ENCODE results near the gene GNAT3. TPM values are rescaled to one million over a fixed set of nuclear protein-coding genes. Genes with fewer than 3 reads are reported as not detected.

The GNAT3 gene
- total RNA-seq, 4 donors from 2014 or later, result 1.5 to 2.1 TPM; not detected in 2

DNA sequence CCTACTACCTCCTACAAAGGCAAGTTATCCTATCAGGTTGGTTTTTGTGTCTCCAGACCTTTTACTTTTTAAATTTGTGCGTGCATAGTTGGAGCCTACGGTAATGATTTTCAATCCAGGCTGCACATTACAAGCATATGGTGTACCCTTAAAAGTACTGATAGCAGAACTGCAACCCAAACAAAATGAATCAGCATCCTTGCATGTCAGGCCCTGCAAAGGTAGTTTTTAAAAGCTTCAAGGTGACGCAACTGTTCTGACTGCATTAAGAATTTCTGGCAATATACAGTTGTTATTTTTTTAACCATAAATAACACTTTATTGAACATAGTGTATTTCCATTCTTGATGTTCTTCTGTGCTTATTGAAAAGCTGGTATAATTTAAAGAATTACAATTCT, 28.9 kb downstream of the GNAT3 start:
- H3K27ac ChIP-seq, result no peak overlapping the region
- DNase-seq, result no peak
- H3K36me3 ChIP-seq, result no peaks in the 10 kb centered on the region
- TF ChIP-seq CTCF (IDR thresholded peaks at IDR 0.05) (no peak), POLR2A (IDR thresholded peaks at IDR 0.05) (no peak)
- no peak overlapping the region for H3K4me3 ChIP-seq
- no peaks in the 10 kb centered on the region for H3K9me3 ChIP-seq
- H3K4me1 ChIP-seq, result no peaks in the 10 kb centered on the region
- H3K27me3 ChIP-seq, result no peaks in the 10 kb centered on the region

DNA sequence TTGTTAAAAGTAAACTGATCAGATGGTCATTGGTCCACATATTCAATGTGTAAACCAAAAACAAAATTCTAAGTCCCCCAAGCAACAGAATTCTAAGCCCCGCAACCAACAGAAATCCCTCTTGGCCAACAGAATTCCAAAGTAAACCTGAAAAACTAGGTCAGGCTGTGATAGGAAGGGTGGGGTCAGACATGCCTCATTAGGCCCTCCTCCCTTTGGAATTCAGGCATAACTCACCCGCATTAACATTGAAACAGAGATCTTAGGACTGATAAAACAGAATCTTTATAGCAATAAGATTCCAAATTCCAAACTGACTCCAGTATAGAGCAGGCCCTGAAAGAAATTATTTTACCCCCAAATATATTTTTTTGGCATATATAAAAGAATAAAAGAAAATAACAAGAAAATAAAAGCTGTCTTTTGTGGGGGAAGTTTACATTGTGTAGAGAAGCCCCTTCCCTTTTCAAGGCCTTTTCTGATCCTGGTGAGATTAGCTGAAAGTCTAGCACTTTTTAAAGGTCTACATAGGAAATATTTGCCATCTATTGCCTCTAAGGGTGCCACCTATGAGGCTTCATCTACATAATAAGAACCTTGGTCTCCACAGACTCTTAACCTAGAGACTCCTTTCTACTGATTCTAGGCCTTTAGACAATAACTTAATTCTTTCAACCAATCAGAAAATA, 30.5 kb downstream of the GNAT3 start:
- Histone ChIP-seq H3K4me1 (no peaks in the 10 kb centered on the region), H3K36me3 (no peaks in the 10 kb centered on the region), H3K4me3 (no peak overlapping the region), H3K9me3 (no peaks in the 10 kb centered on the region), H3K27me3 (no peaks in the 10 kb centered on the region), H3K27ac (no peak overlapping the region)
- DNase-seq, result no peak
- TF ChIP-seq CTCF (IDR thresholded peaks at IDR 0.05) (no peak), POLR2A (IDR thresholded peaks at IDR 0.05) (no peak)

DNA sequence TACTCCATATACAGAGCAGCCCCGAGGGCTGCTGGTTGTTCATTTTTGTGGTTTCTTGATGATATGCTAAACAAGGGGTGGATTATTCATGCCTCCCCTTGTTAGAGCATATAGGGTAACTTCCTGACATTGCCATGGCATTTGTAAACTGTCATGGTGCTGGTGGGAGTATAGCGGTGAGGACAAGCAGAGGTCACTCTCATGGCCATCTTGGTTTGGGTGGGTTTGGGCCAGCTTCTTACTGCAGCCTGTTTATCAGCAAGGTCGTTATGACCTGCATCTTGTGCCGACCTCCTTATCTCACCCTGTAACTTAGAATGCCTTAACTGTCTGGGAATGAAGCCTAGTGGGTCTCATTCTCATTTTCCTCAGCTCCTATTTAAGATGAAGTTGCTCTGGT, 31.3 kb downstream of the GNAT3 start:
- H3K4me1 ChIP-seq, result no peaks in the 10 kb centered on the region
- TF ChIP-seq POLR2A (IDR thresholded peaks at IDR 0.05) (no peak), CTCF (IDR thresholded peaks at IDR 0.05) (no peak)

GRCh38 chr7:80478683-80479082, 33.2 kb downstream of the GNAT3 start:
- TF ChIP-seq POLR2A (IDR thresholded peaks at IDR 0.05), result no peak
- no peak for TF ChIP-seq CTCF (IDR thresholded peaks at IDR 0.05)

More for the DNA sequence above, 31.3 kb downstream of the GNAT3 start:
- no peak overlapping the region for H3K27ac ChIP-seq
- H3K36me3 ChIP-seq, result no peaks in the 10 kb centered on the region
- H3K4me3 ChIP-seq, result no peak overlapping the region
- no peak for DNase-seq
- no peaks in the 10 kb centered on the region for H3K9me3 ChIP-seq
- H3K27me3 ChIP-seq, result no peaks in the 10 kb centered on the region

GRCh38 chr7:80476035-80476434, 35.8 kb downstream of the GNAT3 start:
- TF ChIP-seq CTCF (IDR thresholded peaks at IDR 0.05), result no peak
- TF ChIP-seq POLR2A (IDR thresholded peaks at IDR 0.05), result no peak
- no peak for DNase-seq
- H3K9me3 ChIP-seq, result no peaks in the 10 kb centered on the region
- H3K4me1 ChIP-seq, result peaks cover 0 to 7% (median 0%) of the 10 kb centered on the region in 4 donors
- H3K27me3 ChIP-seq, result no peaks in the 10 kb centered on the region
- H3K27ac ChIP-seq, result no peak overlapping the region
- H3K4me3 ChIP-seq, result no peak overlapping the region
- no peaks in the 10 kb centered on the region for H3K36me3 ChIP-seq

More at GRCh38 chr7:80478683-80479082, 33.2 kb downstream of the GNAT3 start:
- no peaks in the 10 kb centered on the region for H3K9me3 ChIP-seq
- H3K27me3 ChIP-seq, result no peaks in the 10 kb centered on the region
- no peak overlapping the region for H3K27ac ChIP-seq
- no peaks in the 10 kb centered on the region for H3K4me1 ChIP-seq
- H3K4me3 ChIP-seq, result no peak overlapping the region
- no peaks in the 10 kb centered on the region for H3K36me3 ChIP-seq
- no peak for DNase-seq

Data from Peyer's patch (tissue), 4 donors.